ENCODE results near the gene MKRN1. TPM values are rescaled to one million over a fixed set of nuclear protein-coding genes. Genes with fewer than 3 reads are reported as not detected.

Gene MKRN1
- total RNA-seq, 1 donor from 2014 or later = 95.7 TPM

- no peaks in the 10 kb centered on the region for H3K36me3 ChIP-seq (ENCODE audit: insufficient read depth, low read length)
- H4K20me1 ChIP-seq (ENCODE audit: insufficient read depth, low read length) = no peaks in the 10 kb centered on the region
- Mint-ChIP-seq H3K4me1 (ENCODE audit: low read depth, unreplicated experiment) (peaks cover 9% of the 10 kb centered on the region), H3K36me3 (ENCODE audit: low read depth, unreplicated experiment) (no peaks in the 10 kb centered on the region), H3K27ac (ENCODE audit: unreplicated experiment) (no peak overlapping the region), H3K27me3 (ENCODE audit: low read depth, unreplicated experiment) (no peaks in the 10 kb centered on the region), H3K9me3 (ENCODE audit: unreplicated experiment) (no peaks in the 10 kb centered on the region), H3K4me3 (ENCODE audit: unreplicated experiment) (no peak overlapping the region)
- H3K9ac ChIP-seq (ENCODE audit: low read length) = no peak overlapping the region
- DNase-seq (ENCODE audit: low read depth) (no peak), FAIRE-seq (no peak)
- H3K79me2 ChIP-seq (ENCODE audit: insufficient read depth, low read length) = no peaks in the 10 kb centered on the region
- no peaks in the 10 kb centered on the region for H3K9me3 ChIP-seq (ENCODE audit: insufficient read depth, low read depth, low read length)
- no peak overlapping the region for H3K4me2 ChIP-seq (ENCODE audit: low read length)
- no peak overlapping the region for H2AFZ ChIP-seq (ENCODE audit: low read depth, low read length)
- TF ChIP-seq CTCF (IDR thresholded peaks at IDR 0.05; ENCODE audit: insufficient read depth, low read depth, low read length) (no peak), EZH2 (IDR thresholded peaks at IDR 0.05; ENCODE audit: insufficient read depth, low read length) (no peak)
- H3K27me3 ChIP-seq (ENCODE audit: insufficient read depth, low read length) = peaks cover 2% of the 10 kb centered on the region
- H3K4me1 ChIP-seq (ENCODE audit: insufficient read depth, low read length) = no peaks in the 10 kb centered on the region
- no peak overlapping the region for H3K27ac ChIP-seq (ENCODE audit: low read depth, low read length)
- H3K4me3 ChIP-seq (ENCODE audit: insufficient read depth, low read depth, low read length) = no peak overlapping the region
Observed at GRCh38 chr7:140489026-140489359, 9.7 kb upstream of the MKRN1 start.

DNA sequence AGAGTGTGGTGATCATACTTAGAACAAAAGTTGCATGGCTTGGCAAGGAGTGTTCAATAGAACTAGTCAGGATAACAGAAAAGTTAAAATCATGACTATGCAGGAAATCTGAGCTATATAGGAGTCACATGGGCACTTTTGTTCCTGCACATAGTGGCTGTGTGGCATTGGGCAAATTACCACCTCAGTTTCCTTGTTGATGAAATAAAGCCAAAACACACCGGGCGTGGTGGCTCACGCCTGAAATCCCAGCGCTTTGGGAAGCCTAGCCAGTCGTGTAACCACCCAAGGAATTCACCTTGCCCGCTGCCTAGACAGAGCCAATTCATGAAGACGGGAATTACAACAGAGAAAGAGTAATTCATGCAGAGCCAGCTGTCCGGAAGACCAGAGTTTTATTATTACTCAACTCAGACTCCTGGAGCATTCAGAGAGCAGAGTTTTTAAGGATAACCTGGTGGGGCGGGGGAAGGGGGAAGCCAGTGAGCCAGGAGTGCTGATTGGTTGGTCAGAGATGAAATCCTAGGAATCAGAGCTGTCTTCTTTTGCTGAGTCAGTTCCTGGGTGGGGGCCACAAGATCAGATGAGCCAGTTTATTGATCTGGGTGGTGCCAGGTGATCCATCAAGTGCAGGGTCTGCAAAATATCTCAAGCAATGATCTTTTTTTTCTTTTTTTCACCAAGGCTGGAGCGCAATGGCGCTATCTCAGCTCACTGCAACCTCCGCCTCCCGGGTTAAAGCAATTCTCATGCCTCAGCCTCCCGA lies 6.4 kb upstream of the MKRN1 start:
- no peaks in the 10 kb centered on the region for H4K20me1 ChIP-seq (ENCODE audit: insufficient read depth, low read length)
- H3K9me3 ChIP-seq (ENCODE audit: insufficient read depth, low read depth, low read length) = no peaks in the 10 kb centered on the region
- Mint-ChIP-seq H3K27ac (ENCODE audit: unreplicated experiment) (no peak overlapping the region), H3K36me3 (ENCODE audit: low read depth, unreplicated experiment) (no peaks in the 10 kb centered on the region), H3K27me3 (ENCODE audit: low read depth, unreplicated experiment) (no peaks in the 10 kb centered on the region), H3K4me3 (ENCODE audit: unreplicated experiment) (no peak overlapping the region), H3K4me1 (ENCODE audit: low read depth, unreplicated experiment) (peaks cover 9% of the 10 kb centered on the region), H3K9me3 (ENCODE audit: unreplicated experiment) (no peaks in the 10 kb centered on the region)
- peaks cover 2% of the 10 kb centered on the region for H3K27me3 ChIP-seq (ENCODE audit: insufficient read depth, low read length)
- H3K4me3 ChIP-seq (ENCODE audit: insufficient read depth, low read depth, low read length) = no peak overlapping the region
- H3K9ac ChIP-seq (ENCODE audit: low read length) = no peak overlapping the region
- no peaks in the 10 kb centered on the region for H3K79me2 ChIP-seq (ENCODE audit: insufficient read depth, low read length)
- no peaks in the 10 kb centered on the region for H3K36me3 ChIP-seq (ENCODE audit: insufficient read depth, low read length)
- TF ChIP-seq CTCF (IDR thresholded peaks at IDR 0.05; ENCODE audit: insufficient read depth, low read depth, low read length) (no peak), EZH2 (IDR thresholded peaks at IDR 0.05; ENCODE audit: insufficient read depth, low read length) (no peak)
- H3K4me2 ChIP-seq (ENCODE audit: low read length) = no peak overlapping the region
- FAIRE-seq (no peak), DNase-seq (ENCODE audit: low read depth) (no peak)
- H2AFZ ChIP-seq (ENCODE audit: low read depth, low read length) = no peak overlapping the region
- no peaks in the 10 kb centered on the region for H3K4me1 ChIP-seq (ENCODE audit: insufficient read depth, low read length)
- H3K27ac ChIP-seq (ENCODE audit: low read depth, low read length) = no peak overlapping the region

DNA sequence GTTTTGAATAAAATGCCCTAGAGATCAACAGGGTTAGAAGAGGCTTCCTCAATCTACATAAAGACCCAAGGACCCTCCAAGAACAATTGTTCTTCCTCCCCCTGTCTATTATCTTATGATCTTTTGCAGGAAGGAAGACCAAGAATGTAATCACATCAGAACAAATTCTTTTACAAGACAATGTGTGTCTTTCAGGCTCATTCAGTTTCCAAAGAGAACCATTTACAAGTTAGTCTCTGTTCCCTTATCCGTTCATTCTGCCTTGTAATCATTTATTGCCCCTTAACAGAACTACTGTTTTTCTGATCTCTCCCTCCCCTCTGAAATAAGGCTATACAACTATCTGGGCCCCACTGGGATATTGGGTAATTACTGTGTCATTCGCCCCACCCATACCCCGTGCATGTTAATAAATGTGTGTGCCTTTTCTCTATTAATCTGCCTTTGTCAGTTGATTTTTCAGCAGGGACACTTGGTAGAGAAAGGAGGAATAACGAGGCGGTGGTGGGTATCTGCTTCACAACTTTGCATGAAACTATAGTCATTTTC lies 5.7 kb upstream of the MKRN1 start:
- Histone ChIP-seq H4K20me1 (ENCODE audit: insufficient read depth, low read length) (no peaks in the 10 kb centered on the region), H3K9ac (ENCODE audit: low read length) (no peak overlapping the region), H3K79me2 (ENCODE audit: insufficient read depth, low read length) (no peaks in the 10 kb centered on the region), H3K9me3 (ENCODE audit: insufficient read depth, low read depth, low read length) (no peaks in the 10 kb centered on the region), H3K4me1 (ENCODE audit: insufficient read depth, low read length) (no peaks in the 10 kb centered on the region), H3K27me3 (ENCODE audit: insufficient read depth, low read length) (peaks cover 2% of the 10 kb centered on the region), H3K4me3 (ENCODE audit: insufficient read depth, low read depth, low read length) (no peak overlapping the region), H3K27ac (ENCODE audit: low read depth, low read length) (no peak overlapping the region), H2AFZ (ENCODE audit: low read depth, low read length) (no peak overlapping the region), H3K36me3 (ENCODE audit: insufficient read depth, low read length) (no peaks in the 10 kb centered on the region), H3K4me2 (ENCODE audit: low read length) (no peak overlapping the region)
- Mint-ChIP-seq H3K4me1 (ENCODE audit: low read depth, unreplicated experiment) (peaks cover 9% of the 10 kb centered on the region), H3K36me3 (ENCODE audit: low read depth, unreplicated experiment) (no peaks in the 10 kb centered on the region), H3K27me3 (ENCODE audit: low read depth, unreplicated experiment) (no peaks in the 10 kb centered on the region), H3K9me3 (ENCODE audit: unreplicated experiment) (no peaks in the 10 kb centered on the region), H3K4me3 (ENCODE audit: unreplicated experiment) (no peak overlapping the region), H3K27ac (ENCODE audit: unreplicated experiment) (no peak overlapping the region)
- no peak for TF ChIP-seq CTCF (IDR thresholded peaks at IDR 0.05; ENCODE audit: insufficient read depth, low read depth, low read length)
- TF ChIP-seq EZH2 (IDR thresholded peaks at IDR 0.05; ENCODE audit: insufficient read depth, low read length) = no peak
- no peak for DNase-seq (ENCODE audit: low read depth)
- FAIRE-seq = no peak

Measured in astrocyte (in vitro differentiated cells and primary cell).